A549 (cell line): ENCODE measurements around the gene IZUMO4.

Source experiments
- CHD2 ChIP-seq: fragments of 150-350 bp; IDR thresholded peaks from 2 replicates; pipeline ENCODE4 v1.6.1; 2014; ENCODE audit warnings: low read length; ENCODE audit not compliant: partially characterized antibody
- ESRRA ChIP-seq: fragments of 150-350 bp; IDR thresholded peaks from 2 replicates; pipeline ENCODE4 v1.6.1; 2014; ENCODE audit warnings: mild to moderate bottlenecking, low read length, borderline replicate concordance
- MYC ChIP-seq: IDR thresholded peaks from 2 replicates; pipeline ENCODE4 v1.6.1; 2012; ENCODE audit warnings: mild to moderate bottlenecking, inconsistent platforms, low read length, improper control_type of control experiment, borderline replicate concordance
- NR3C1 ChIP-seq: fragments of >200 bp; sonication (Bioruptor Twin); formaldehyde crosslinking; IDR thresholded peaks from 3 replicates; pipeline ENCODE4 v1.6.1; 2017
- POLR2A ChIP-seq: IDR thresholded peaks from 2 replicates; pipeline ENCODE4 v1.6.1; 2012; ENCODE audit warnings: mild to moderate bottlenecking, low read length
- RCOR1 ChIP-seq: fragments of 150-350 bp; IDR thresholded peaks from 2 replicates; pipeline ENCODE4 v1.6.1; 2014; ENCODE audit warnings: antibody characterized with exemption, low read length, low read depth
- ZFP36 ChIP-seq: fragments of 450-650 bp; IDR thresholded peaks from 2 replicates; pipeline ENCODE4 v1.6.1; 2014; ENCODE audit warnings: borderline replicate concordance; ENCODE audit not compliant: partially characterized antibody
- TF ChIP-seq, protein P1 (sequence below): fragments of >200 bp; sonication (Bioruptor Twin); formaldehyde crosslinking; IDR thresholded peaks from 3 replicates; pipeline ENCODE4 v1.5.1; 2016

DNA sequence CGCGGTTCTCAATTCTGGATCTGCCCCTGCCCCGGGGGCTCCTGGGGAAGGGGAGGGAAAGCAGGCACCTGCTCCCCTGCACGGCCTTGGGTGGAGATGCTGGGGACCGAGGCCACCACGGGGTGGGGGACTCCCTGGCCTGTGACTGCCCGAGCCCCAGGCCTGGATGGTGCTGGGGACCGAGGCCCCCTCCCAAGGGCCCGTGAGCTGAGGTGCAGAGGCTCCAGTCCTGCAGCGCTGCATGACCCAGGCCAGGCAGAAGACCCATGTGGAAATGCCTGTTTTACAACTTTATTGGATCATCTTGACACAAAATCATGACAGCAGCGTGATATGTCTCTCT is 4.0 kb downstream of the IZUMO4 start:
- no peak for TF ChIP-seq ZFP36
- TF ChIP-seq RCOR1 = no peak
- TF ChIP-seq, protein P1, sequence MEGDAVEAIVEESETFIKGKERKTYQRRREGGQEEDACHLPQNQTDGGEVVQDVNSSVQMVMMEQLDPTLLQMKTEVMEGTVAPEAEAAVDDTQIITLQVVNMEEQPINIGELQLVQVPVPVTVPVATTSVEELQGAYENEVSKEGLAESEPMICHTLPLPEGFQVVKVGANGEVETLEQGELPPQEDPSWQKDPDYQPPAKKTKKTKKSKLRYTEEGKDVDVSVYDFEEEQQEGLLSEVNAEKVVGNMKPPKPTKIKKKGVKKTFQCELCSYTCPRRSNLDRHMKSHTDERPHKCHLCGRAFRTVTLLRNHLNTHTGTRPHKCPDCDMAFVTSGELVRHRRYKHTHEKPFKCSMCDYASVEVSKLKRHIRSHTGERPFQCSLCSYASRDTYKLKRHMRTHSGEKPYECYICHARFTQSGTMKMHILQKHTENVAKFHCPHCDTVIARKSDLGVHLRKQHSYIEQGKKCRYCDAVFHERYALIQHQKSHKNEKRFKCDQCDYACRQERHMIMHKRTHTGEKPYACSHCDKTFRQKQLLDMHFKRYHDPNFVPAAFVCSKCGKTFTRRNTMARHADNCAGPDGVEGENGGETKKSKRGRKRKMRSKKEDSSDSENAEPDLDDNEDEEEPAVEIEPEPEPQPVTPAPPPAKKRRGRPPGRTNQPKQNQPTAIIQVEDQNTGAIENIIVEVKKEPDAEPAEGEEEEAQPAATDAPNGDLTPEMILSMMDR = no peak
- TF ChIP-seq POLR2A = no peak
- no peak for TF ChIP-seq ESRRA
- TF ChIP-seq MYC = no peak
- no peak for TF ChIP-seq NR3C1
- no peak for TF ChIP-seq CHD2
